Stimulated activated naive CD4-positive, alpha-beta T cell (primary cell): Measurements from ENCODE around the gene CCIN.
"Not testable (repeated sequence)": the region's sequence is repeated elsewhere in the genome, so short reads cannot be mapped to it uniquely, and the experiment has no call there.

Experiments
- DNase-seq, 6 experiments: peaks; one replicate each; lab custom pipeline; 2025; lab: John Stamatoyannopoulos, UW

CCIN gene

GRCh38 chr9:36169166-36169565 lies at the start of gene CCIN:
Gene CCIN (plus strand): TSS chr9:36169388. CDS start chr9:36169503, 115 bp downstream.
- DNase-seq = no peak

- no peak for DNase-seq
Measured at GRCh38 chr9:36119476-36119875, 49.7 kb upstream of the CCIN start.

GRCh38 chr9:36120705-36121104 lies 48.5 kb upstream of the CCIN start:
- DNase-seq = no peak

- DNase-seq = no peak
Measured at GRCh38 chr9:36121971-36122370, 47.2 kb upstream of the CCIN start.

- DNase-seq = no peak
Measured at GRCh38 chr9:36123515-36123914, 45.7 kb upstream of the CCIN start.

GRCh38 chr9:36125062-36125855 lies 43.9 kb upstream of the CCIN start:
- DNase-seq = no peak

- no peak for DNase-seq
Measured at GRCh38 chr9:36126016-36126730, 43.0 kb upstream of the CCIN start.

- DNase-seq = no peak
Measured at GRCh38 chr9:36127652-36128244, 41.4 kb upstream of the CCIN start.

GRCh38 chr9:36128349-36128748 lies 40.8 kb upstream of the CCIN start:
- DNase-seq = no peak

GRCh38 chr9:36129139-36129538 lies 40.0 kb upstream of the CCIN start:
- no peak for DNase-seq

- DNase-seq = not testable (repeated sequence)
Measured at GRCh38 chr9:36131666-36132065, 37.5 kb upstream of the CCIN start.

- no peak for DNase-seq
Measured at GRCh38 chr9:36132086-36132485, 37.1 kb upstream of the CCIN start.

- no peak for DNase-seq
Measured at GRCh38 chr9:36134761-36135505, 34.3 kb upstream of the CCIN start.

- DNase-seq = no peak
Measured at GRCh38 chr9:36135741-36136271, 33.4 kb upstream of the CCIN start.

GRCh38 chr9:36136272-36136893 lies 32.8 kb upstream of the CCIN start, which contains the start of gene GLIPR2:
Gene GLIPR2 (plus strand): TSS chr9:36136733. CDS start chr9:36136779, 46 bp downstream.
- peak; percentile 43 to 71 (median 65) for DNase-seq

GRCh38 chr9:36136894-36137391 lies 32.2 kb upstream of the CCIN start:
- peak in 2 of 6 experiments; percentile 55 to 64 for DNase-seq

GRCh38 chr9:36137392-36138004 lies 31.7 kb upstream of the CCIN start:
- DNase-seq = no peak

- DNase-seq = no peak
Measured at GRCh38 chr9:36138496-36138895, 30.7 kb upstream of the CCIN start.

GRCh38 chr9:36138901-36139300 lies 30.3 kb upstream of the CCIN start:
- no peak for DNase-seq
